Fibroblast of pulmonary artery (primary cell): Measurements from ENCODE around the gene DCAF17.

ENCODE experiments used
- DNase-seq: peaks from one replicate; pipeline ENCODE4 v3.0.0-alpha.2; 2010; ENCODE audit warnings: low read depth
- H3K4me3 ChIP-seq: replicated peaks from 2 replicates; pipeline ENCODE4 v1.5.1; 2011; ENCODE audit warnings: low read depth, mild to moderate bottlenecking, control low read depth, low read length, moderate library complexity
- CTCF ChIP-seq: IDR thresholded peaks from 2 replicates; pipeline ENCODE4 v1.5.1; 2011; ENCODE audit warnings: mild to moderate bottlenecking, control low read depth, low read length, inconsistent platforms; ENCODE audit errors: missing control alignments

The DCAF17 gene

DNA sequence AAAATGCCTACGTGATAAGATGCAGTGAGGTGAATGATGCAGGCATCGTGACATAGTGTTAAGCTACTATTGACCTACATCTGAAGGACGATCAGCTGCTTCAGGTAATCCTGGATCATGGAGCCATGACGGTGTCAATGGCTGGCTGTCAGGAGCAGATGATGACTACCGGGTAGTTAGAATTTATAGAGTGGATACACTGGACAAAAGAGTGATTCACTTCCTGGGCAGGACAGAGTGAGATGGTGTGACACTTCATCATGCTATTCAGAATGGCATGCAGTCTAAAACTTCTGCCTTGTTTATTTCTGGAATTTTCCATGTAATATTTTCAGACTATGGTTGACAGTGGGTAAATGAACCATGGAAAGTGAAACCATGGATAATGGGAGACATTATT, 29.8 kb upstream of the DCAF17 start:
- peak; percentile 70 for DNase-seq
- no peak for TF ChIP-seq CTCF
- no peak overlapping the region for H3K4me3 ChIP-seq

- no peak for DNase-seq
- no peak overlapping the region for H3K4me3 ChIP-seq
- no peak for TF ChIP-seq CTCF
Measured at GRCh38 chr2:171404719-171405118, 29.3 kb upstream of the DCAF17 start.

DNA sequence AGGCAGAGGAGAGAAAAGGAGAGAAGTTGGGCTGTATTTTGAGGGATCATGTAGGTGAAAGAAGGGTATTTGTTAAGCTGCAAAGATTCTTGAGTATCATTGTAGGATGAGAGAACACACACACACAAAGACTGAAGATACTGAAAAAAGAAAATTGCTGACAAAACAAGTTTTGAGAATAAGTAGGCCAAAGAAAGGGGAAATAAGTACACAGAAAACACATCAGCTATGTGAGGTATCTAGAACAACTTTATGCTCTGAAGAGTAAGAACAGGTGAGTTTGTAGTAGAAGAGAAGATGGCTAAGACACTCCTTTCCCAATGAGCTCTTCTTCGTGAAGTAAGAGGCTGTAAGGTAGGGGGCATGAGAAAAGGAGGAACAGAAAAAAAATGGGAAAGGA, 28.5 kb upstream of the DCAF17 start:
- H3K4me3 ChIP-seq, result no peak overlapping the region
- DNase-seq, result no peak
- no peak for TF ChIP-seq CTCF

- TF ChIP-seq CTCF, result no peak
- no peak for DNase-seq
- no peak overlapping the region for H3K4me3 ChIP-seq
Measured at GRCh38 chr2:171406044-171406443, 28.0 kb upstream of the DCAF17 start.

GRCh38 chr2:171407030-171407675, 26.9 kb upstream of the DCAF17 start:
- no peak for DNase-seq
- no peak overlapping the region for H3K4me3 ChIP-seq
- TF ChIP-seq CTCF, result no peak

DNA sequence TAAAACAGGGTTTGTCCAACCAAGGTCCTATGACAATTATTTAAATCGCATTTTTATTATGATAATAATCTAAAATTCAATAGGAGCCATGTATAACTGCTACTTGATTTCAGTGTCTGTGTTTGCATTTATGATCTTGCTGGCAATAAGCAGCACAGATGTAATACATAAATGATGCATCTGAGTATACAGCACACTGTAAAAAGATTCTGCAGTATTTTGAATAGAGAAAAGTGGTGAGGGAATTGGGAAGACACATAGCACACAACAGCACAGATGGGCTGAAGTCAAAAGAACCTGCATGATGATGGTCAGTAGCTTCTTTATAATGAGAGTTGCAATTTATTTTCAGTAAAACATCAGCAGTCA, 26.4 kb upstream of the DCAF17 start:
- no peak for DNase-seq
- TF ChIP-seq CTCF, result no peak
- H3K4me3 ChIP-seq, result no peak overlapping the region

DNA sequence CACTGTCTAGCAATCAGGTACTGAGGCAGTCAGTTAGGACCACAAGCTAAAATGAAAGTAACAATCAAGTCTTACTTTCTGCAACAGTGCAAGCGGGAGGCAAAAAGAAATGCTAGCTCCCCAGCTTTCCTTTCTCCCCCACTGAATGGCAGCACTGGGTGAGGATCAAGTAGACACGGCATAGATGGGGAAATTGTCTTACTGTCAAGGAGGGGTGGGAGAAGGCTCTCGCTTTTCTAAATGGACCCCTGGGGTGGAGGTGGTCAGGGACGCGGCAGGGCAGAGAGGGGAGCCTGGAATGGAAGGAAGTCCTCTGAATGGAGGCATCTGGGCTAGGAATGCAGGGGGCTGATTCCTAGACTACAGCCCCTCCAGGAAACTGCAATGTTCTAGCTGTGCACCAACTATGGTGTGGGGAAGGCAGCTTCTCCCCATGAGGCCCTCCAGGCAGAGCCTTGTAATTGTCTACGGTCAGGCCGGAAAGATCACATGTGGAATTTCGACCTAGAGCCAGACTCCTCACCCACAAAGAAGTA, 24.5 kb upstream of the DCAF17 start:
- no peak for TF ChIP-seq CTCF
- H3K4me3 ChIP-seq, result no peak overlapping the region
- no peak for DNase-seq
